Stimulated activated CD8-positive, alpha-beta memory T cell treated with anti-CD3 and anti-CD28 coated beads, Interleukin-4, amount 100 ng/mL, for 4 hours (primary cell): ENCODE data around the gene ATP6AP2.

ENCODE experiments used
- DNase-seq, 2 donors: peaks; one replicate each; pipeline ENCODE4 v3.0.0-alpha.2; 2020; ENCODE audit warnings: low read depth in 2 of 2, low spot score in 1 of 2

ATP6AP2 gene

GRCh38 chrX:40637687-40638086 is 56.9 kb downstream of the ATP6AP2 start:
- DNase-seq, result no peak

GRCh38 chrX:40644176-40644575 is 63.4 kb downstream of the ATP6AP2 start:
- no peak for DNase-seq

GRCh38 chrX:40644821-40645358 is 64.1 kb downstream of the ATP6AP2 start:
- DNase-seq, result peak in 1 of 2 donors; percentile 13

- DNase-seq, result peak in 1 of 2 donors; percentile 4
Measured at GRCh38 chrX:40646489-40647306, 65.9 kb downstream of the ATP6AP2 start.

GRCh38 chrX:40647307-40648197 is 66.8 kb downstream of the ATP6AP2 start, which contains the start of gene CXorf38:
Gene CXorf38 (minus strand): TSS chrX:40647561. CDS start chrX:40647520, 41 bp downstream.
- peak; percentile 78 to 92 for DNase-seq

GRCh38 chrX:40651620-40652223 is 71.0 kb downstream of the ATP6AP2 start:
- DNase-seq, result peak; percentile 40 to 57

- DNase-seq, result no peak
Measured at GRCh38 chrX:40652664-40653063, 71.9 kb downstream of the ATP6AP2 start.

GRCh38 chrX:40653535-40653934 is 72.8 kb downstream of the ATP6AP2 start:
- no peak for DNase-seq
